Measurements from ENCODE around the gene NFILZ.

NFILZ gene

DNA sequence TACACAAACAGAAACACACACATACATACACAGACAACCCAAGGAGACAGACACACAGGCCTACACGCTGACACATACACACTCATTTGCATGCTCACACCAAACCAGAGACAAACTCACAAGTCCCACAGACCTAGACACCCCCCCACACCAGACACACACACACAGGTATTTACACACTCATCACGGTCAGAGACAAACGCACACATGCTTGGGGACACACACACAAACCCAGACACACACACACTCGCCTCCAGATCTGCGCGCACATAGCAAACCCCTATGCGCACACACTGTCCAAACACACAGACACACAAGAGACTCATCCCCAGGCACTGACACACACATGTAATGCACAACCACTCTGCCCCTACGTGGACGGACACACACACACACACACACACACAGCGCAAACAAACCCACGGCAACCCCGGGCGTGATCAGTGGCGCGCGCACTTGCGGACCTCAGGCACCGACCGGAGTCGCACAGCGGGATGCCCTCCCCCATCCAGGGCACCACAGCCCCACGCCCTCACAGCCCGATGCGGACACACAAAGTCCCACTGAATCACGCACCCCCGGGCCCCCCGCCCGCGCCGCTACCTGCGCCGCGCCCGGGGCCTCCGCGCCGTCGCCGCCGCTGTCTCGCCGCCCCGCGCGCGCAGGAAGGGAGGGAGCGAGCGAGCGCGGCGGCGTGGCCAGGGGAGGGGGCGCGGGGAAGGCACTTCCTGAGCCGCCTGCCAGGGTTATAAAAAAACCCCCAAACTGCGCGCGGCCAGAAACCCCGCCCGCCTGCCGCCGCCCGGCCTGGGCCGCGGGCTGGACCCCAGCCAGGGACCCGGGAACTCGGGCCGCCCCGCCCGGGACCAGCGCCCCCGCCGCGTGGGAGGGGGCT, 20.1 kb upstream of the NFILZ start, which contains the start of gene ADAMTS10 (continued):
- TF ChIP-seq ZNF510 (tag by site-specific recombination; IDR thresholded peaks at IDR 0.05; ENCODE audit: insufficient replicate concordance), result no peak
- no peak for TF ChIP-seq ZNF544 (tag by site-specific recombination; IDR thresholded peaks at IDR 0.05)
- TF ChIP-seq, protein P1, sequence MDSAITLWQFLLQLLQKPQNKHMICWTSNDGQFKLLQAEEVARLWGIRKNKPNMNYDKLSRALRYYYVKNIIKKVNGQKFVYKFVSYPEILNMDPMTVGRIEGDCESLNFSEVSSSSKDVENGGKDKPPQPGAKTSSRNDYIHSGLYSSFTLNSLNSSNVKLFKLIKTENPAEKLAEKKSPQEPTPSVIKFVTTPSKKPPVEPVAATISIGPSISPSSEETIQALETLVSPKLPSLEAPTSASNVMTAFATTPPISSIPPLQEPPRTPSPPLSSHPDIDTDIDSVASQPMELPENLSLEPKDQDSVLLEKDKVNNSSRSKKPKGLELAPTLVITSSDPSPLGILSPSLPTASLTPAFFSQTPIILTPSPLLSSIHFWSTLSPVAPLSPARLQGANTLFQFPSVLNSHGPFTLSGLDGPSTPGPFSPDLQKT (IDR thresholded peaks at IDR 0.05; ENCODE audit: borderline replicate concordance, low read depth, low read length), result no peak
- TF ChIP-seq ZNF776 (tag by site-specific recombination; IDR thresholded peaks at IDR 0.05; ENCODE audit: borderline replicate concordance), result no peak
- TF ChIP-seq, protein P2, sequence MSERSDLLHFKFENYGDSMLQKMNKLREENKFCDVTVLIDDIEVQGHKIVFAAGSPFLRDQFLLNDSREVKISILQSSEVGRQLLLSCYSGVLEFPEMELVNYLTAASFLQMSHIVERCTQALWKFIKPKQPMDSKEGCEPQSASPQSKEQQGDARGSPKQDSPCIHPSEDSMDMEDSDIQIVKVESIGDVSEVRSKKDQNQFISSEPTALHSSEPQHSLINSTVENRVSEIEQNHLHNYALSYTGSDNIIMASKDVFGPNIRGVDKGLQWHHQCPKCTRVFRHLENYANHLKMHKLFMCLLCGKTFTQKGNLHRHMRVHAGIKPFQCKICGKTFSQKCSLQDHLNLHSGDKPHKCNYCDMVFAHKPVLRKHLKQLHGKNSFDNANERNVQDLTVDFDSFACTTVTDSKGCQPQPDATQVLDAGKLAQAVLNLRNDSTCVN (tag by site-specific recombination; optimal IDR thresholded peaks at IDR 0.05), result peak; percentile 84
- TF ChIP-seq, protein P3, sequence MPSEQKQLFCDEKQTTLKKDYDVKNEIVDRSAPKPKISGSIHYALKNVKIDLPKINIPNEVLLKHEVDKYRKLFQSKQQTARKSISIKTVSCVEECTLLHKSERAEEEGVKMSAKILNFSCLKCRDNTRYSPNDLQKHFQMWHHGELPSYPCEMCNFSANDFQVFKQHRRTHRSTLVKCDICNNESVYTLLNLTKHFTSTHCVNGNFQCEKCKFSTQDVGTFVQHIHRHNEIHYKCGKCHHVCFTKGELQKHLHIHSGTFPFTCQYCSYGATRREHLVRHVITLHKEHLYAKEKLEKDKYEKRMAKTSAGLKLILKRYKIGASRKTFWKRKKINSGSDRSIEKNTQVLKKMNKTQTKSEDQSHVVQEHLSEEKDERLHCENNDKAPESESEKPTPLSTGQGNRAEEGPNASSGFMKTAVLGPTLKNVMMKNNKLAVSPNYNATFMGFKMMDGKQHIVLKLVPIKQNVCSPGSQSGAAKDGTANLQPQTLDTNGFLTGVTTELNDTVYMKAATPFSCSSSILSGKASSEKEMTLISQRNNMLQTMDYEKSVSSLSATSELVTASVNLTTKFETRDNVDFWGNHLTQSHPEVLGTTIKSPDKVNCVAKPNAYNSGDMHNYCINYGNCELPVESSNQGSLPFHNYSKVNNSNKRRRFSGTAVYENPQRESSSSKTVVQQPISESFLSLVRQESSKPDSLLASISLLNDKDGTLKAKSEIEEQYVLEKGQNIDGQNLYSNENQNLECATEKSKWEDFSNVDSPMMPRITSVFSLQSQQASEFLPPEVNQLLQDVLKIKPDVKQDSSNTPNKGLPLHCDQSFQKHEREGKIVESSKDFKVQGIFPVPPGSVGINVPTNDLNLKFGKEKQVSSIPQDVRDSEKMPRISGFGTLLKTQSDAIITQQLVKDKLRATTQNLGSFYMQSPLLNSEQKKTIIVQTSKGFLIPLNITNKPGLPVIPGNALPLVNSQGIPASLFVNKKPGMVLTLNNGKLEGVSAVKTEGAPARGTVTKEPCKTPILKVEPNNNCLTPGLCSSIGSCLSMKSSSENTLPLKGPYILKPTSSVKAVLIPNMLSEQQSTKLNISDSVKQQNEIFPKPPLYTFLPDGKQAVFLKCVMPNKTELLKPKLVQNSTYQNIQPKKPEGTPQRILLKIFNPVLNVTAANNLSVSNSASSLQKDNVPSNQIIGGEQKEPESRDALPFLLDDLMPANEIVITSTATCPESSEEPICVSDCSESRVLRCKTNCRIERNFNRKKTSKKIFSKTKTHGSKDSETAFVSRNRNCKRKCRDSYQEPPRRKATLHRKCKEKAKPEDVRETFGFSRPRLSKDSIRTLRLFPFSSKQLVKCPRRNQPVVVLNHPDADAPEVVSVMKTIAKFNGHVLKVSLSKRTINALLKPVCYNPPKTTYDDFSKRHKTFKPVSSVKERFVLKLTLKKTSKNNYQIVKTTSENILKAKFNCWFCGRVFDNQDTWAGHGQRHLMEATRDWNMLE (tag by site-specific recombination; conservative IDR thresholded peaks at IDR 0.05; ENCODE audit: low read depth), result no peak
- no peak for TF ChIP-seq GLI2 (tag by site-specific recombination; IDR thresholded peaks at IDR 0.05; ENCODE audit: borderline replicate concordance, low read depth)
- TF ChIP-seq, protein P4, sequence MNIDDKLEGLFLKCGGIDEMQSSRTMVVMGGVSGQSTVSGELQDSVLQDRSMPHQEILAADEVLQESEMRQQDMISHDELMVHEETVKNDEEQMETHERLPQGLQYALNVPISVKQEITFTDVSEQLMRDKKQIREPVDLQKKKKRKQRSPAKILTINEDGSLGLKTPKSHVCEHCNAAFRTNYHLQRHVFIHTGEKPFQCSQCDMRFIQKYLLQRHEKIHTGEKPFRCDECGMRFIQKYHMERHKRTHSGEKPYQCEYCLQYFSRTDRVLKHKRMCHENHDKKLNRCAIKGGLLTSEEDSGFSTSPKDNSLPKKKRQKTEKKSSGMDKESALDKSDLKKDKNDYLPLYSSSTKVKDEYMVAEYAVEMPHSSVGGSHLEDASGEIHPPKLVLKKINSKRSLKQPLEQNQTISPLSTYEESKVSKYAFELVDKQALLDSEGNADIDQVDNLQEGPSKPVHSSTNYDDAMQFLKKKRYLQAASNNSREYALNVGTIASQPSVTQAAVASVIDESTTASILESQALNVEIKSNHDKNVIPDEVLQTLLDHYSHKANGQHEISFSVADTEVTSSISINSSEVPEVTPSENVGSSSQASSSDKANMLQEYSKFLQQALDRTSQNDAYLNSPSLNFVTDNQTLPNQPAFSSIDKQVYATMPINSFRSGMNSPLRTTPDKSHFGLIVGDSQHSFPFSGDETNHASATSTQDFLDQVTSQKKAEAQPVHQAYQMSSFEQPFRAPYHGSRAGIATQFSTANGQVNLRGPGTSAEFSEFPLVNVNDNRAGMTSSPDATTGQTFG (tag by site-specific recombination; IDR thresholded peaks at IDR 0.05; ENCODE audit: borderline replicate concordance), result no peak
- peak; percentile 72 for TF ChIP-seq ZNF324 (tag by site-specific recombination; IDR thresholded peaks at IDR 0.05)
- TF ChIP-seq, protein P5, sequence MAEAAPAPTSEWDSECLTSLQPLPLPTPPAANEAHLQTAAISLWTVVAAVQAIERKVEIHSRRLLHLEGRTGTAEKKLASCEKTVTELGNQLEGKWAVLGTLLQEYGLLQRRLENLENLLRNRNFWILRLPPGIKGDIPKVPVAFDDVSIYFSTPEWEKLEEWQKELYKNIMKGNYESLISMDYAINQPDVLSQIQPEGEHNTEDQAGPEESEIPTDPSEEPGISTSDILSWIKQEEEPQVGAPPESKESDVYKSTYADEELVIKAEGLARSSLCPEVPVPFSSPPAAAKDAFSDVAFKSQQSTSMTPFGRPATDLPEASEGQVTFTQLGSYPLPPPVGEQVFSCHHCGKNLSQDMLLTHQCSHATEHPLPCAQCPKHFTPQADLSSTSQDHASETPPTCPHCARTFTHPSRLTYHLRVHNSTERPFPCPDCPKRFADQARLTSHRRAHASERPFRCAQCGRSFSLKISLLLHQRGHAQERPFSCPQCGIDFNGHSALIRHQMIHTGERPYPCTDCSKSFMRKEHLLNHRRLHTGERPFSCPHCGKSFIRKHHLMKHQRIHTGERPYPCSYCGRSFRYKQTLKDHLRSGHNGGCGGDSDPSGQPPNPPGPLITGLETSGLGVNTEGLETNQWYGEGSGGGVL (tag by site-specific recombination; IDR thresholded peaks at IDR 0.05), result peak; percentile 63; the same call in 1 of the 2 replicates
- no peak for TF ChIP-seq KLF7 (tag by site-specific recombination; IDR thresholded peaks at IDR 0.05; ENCODE audit: borderline replicate concordance)
- peak; percentile 56; the same call in 1 of the 2 replicates for TF ChIP-seq ZNF677 (tag by site-specific recombination; IDR thresholded peaks at IDR 0.05)
- TF ChIP-seq, protein P6, sequence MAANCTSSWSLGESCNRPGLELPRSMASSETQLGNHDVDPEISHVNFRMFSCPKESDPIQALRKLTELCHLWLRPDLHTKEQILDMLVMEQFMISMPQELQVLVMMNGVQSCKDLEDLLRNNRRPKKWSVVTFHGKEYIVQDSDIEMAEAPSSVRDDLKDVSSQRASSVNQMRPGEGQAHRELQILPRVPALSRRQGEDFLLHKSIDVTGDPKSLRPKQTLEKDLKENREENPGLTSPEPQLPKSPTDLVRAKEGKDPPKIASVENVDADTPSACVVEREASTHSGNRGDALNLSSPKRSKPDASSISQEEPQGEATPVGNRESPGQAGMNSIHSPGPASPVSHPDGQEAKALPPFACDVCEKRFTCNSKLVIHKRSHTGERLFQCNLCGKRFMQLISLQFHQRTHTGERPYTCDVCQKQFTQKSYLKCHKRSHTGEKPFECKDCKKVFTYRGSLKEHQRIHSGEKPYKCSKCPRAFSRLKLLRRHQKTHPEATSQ (tag by site-specific recombination; IDR thresholded peaks at IDR 0.05), result no peak
- TF ChIP-seq OVOL3 (tag by site-specific recombination; IDR thresholded peaks at IDR 0.05), result no peak
- TF ChIP-seq WT1 (tag by site-specific recombination; IDR thresholded peaks at IDR 0.05), result no peak
- no peak for TF ChIP-seq MZF1 (tag by site-specific recombination; IDR thresholded peaks at IDR 0.05; ENCODE audit: borderline replicate concordance)
- no peak for TF ChIP-seq ZNF37A (tag by site-specific recombination; IDR thresholded peaks at IDR 0.05)
- peak; percentile 73 for TF ChIP-seq ZBTB8A (tag by site-specific recombination; IDR thresholded peaks at IDR 0.05)
- TF ChIP-seq ZNF341 (tag by site-specific recombination; IDR thresholded peaks at IDR 0.05; ENCODE audit: low read depth), result peak; percentile 9; the same call in 1 of the 2 replicates
- no peak for TF ChIP-seq ZNF221 (tag by site-specific recombination; IDR thresholded peaks at IDR 0.05; ENCODE audit: borderline replicate concordance)
- TF ChIP-seq ZNF843 (tag by site-specific recombination; IDR thresholded peaks at IDR 0.05), result no peak
- no peak; the same call in 1 of the 2 replicates for TF ChIP-seq YY1 (tag by site-specific recombination; IDR thresholded peaks at IDR 0.05)
- TF ChIP-seq, protein P7, sequence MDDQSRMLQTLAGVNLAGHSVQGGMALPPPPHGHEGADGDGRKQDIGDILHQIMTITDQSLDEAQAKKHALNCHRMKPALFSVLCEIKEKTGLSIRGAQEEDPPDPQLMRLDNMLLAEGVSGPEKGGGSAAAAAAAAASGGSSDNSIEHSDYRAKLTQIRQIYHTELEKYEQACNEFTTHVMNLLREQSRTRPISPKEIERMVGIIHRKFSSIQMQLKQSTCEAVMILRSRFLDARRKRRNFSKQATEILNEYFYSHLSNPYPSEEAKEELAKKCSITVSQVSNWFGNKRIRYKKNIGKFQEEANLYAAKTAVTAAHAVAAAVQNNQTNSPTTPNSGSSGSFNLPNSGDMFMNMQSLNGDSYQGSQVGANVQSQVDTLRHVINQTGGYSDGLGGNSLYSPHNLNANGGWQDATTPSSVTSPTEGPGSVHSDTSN (CRISPR knock-in tag; IDR thresholded peaks at IDR 0.05), result no peak

Measured in HEK293 (cell line).